ENCODE measurements around the gene DCHS1. TPM values are rescaled to one million over a fixed set of nuclear protein-coding genes. Genes with fewer than 3 reads are reported as not detected.
A peak's percentile ranks its signal among the peaks of the same experiment; 100 is the strongest.

Gene DCHS1
- total RNA-seq, 1 donor from 2014 or later = 33.4 TPM

DNA sequence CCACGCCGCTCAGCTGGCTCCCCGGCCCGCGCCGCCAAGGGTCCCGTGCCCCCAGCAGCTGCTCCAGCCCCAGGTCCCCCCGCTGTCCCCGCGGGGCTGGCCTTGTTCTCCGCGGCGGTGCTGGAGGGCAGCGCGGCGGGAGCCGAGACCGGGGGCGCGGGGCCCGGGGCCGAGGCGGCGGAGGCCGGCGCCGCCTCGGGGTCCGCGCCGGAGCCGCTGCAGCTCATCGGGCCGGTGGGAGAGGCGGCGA lies 43.7 kb downstream of the DCHS1 start:
- TF ChIP-seq, protein P1, sequence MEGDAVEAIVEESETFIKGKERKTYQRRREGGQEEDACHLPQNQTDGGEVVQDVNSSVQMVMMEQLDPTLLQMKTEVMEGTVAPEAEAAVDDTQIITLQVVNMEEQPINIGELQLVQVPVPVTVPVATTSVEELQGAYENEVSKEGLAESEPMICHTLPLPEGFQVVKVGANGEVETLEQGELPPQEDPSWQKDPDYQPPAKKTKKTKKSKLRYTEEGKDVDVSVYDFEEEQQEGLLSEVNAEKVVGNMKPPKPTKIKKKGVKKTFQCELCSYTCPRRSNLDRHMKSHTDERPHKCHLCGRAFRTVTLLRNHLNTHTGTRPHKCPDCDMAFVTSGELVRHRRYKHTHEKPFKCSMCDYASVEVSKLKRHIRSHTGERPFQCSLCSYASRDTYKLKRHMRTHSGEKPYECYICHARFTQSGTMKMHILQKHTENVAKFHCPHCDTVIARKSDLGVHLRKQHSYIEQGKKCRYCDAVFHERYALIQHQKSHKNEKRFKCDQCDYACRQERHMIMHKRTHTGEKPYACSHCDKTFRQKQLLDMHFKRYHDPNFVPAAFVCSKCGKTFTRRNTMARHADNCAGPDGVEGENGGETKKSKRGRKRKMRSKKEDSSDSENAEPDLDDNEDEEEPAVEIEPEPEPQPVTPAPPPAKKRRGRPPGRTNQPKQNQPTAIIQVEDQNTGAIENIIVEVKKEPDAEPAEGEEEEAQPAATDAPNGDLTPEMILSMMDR (IDR thresholded peaks at IDR 0.05) = no peak
- H3K27me3 Mint-ChIP-seq (ENCODE audit: low read depth) = no peaks in the 10 kb centered on the region
- peaks cover 37% of the 10 kb centered on the region for H3K36me3 Mint-ChIP-seq (ENCODE audit: low read depth)
- peak overlapping the region; percentile 77 for H3K4me3 Mint-ChIP-seq (ENCODE audit: unreplicated experiment)
- no peak for DNase-seq (ENCODE audit: low spot score)
- no peaks in the 10 kb centered on the region for H3K9me3 Mint-ChIP-seq (ENCODE audit: low read depth)
- peak overlapping the region; percentile 91 for H3K27ac Mint-ChIP-seq (ENCODE audit: unreplicated experiment)
- peaks cover 3% of the 10 kb centered on the region for H3K4me1 Mint-ChIP-seq (ENCODE audit: low read depth)

- Mint-ChIP-seq H3K27me3 (ENCODE audit: low read depth) (no peaks in the 10 kb centered on the region), H3K4me1 (ENCODE audit: low read depth) (no peaks in the 10 kb centered on the region), H3K4me3 (ENCODE audit: unreplicated experiment) (peak overlapping the region; percentile 77), H3K9me3 (ENCODE audit: low read depth) (no peaks in the 10 kb centered on the region), H3K36me3 (ENCODE audit: low read depth) (peaks cover 37% of the 10 kb centered on the region), H3K27ac (ENCODE audit: unreplicated experiment) (peak overlapping the region; percentile 91)
- TF ChIP-seq, protein P1 (IDR thresholded peaks at IDR 0.05) = no peak
- peak; percentile 89 for DNase-seq (ENCODE audit: low spot score)
Measured at GRCh38 chr11:6611092-6611962, 44.3 kb downstream of the DCHS1 start.

DNA sequence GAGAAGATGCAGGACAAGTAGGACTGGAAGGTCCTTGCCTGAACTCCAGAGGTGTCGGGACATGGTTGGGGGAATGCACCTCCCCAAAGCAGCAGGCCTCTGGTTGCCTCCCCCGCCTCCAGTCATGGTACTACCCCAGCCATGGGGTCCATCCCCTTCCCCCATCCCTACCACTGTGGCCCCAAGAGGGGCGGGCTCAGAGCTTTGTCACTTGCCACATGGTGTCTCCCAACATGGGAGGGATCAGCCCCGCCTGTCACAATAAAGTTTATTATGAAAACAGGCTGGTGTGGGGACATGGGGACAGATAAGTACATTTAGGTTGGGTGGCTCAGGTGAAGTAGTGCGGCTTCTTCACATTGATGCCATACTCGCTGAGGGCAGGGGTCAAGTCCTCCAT lies 45.0 kb downstream of the DCHS1 start:
- H3K9me3 Mint-ChIP-seq (ENCODE audit: low read depth) = no peaks in the 10 kb centered on the region
- peaks cover 32% of the 10 kb centered on the region for H3K36me3 Mint-ChIP-seq (ENCODE audit: low read depth)
- TF ChIP-seq, protein P1 (IDR thresholded peaks at IDR 0.05) = no peak
- peak; percentile 87 for DNase-seq (ENCODE audit: low spot score)
- H3K4me3 Mint-ChIP-seq (ENCODE audit: unreplicated experiment) = peak overlapping the region; percentile 77
- H3K27ac Mint-ChIP-seq (ENCODE audit: unreplicated experiment) = peak overlapping the region; percentile 91
- H3K27me3 Mint-ChIP-seq (ENCODE audit: low read depth) = no peaks in the 10 kb centered on the region
- H3K4me1 Mint-ChIP-seq (ENCODE audit: low read depth) = no peaks in the 10 kb centered on the region

- TF ChIP-seq, protein P1 (IDR thresholded peaks at IDR 0.05) = no peak
- Mint-ChIP-seq H3K9me3 (ENCODE audit: low read depth) (no peaks in the 10 kb centered on the region), H3K36me3 (ENCODE audit: low read depth) (peaks cover 27% of the 10 kb centered on the region), H3K27ac (ENCODE audit: unreplicated experiment) (peak overlapping the region; percentile 73), H3K27me3 (ENCODE audit: low read depth) (no peaks in the 10 kb centered on the region), H3K4me3 (ENCODE audit: unreplicated experiment) (peak overlapping the region; percentile 7), H3K4me1 (ENCODE audit: low read depth) (no peaks in the 10 kb centered on the region)
- no peak for DNase-seq (ENCODE audit: low spot score)
Measured at GRCh38 chr11:6609502-6610015, 46.0 kb downstream of the DCHS1 start.

- no peak for DNase-seq (ENCODE audit: low spot score)
- H3K27ac Mint-ChIP-seq (ENCODE audit: unreplicated experiment) = peak overlapping the region; percentile 73
- no peaks in the 10 kb centered on the region for H3K27me3 Mint-ChIP-seq (ENCODE audit: low read depth)
- H3K4me3 Mint-ChIP-seq (ENCODE audit: unreplicated experiment) = no peak overlapping the region
- H3K9me3 Mint-ChIP-seq (ENCODE audit: low read depth) = no peaks in the 10 kb centered on the region
- TF ChIP-seq, protein P1 (IDR thresholded peaks at IDR 0.05) = no peak
- H3K4me1 Mint-ChIP-seq (ENCODE audit: low read depth) = no peaks in the 10 kb centered on the region
- peaks cover 27% of the 10 kb centered on the region for H3K36me3 Mint-ChIP-seq (ENCODE audit: low read depth)
Measured at GRCh38 chr11:6608726-6609501, 46.7 kb downstream of the DCHS1 start.

All from chondrocyte (in vitro differentiated cells).